Kidney glomerular epithelial cell (primary cell): ENCODE data around the gene FRZB.

Experiments used
- DNase-seq: peaks from one replicate; lab custom pipeline; 2025; lab: John Stamatoyannopoulos, UW

The FRZB gene

GRCh38 chr2:182784777-182785176, 81.7 kb downstream of the FRZB start:
- peak; percentile 33 for DNase-seq

GRCh38 chr2:182784058-182784706, 82.3 kb downstream of the FRZB start:
- DNase-seq = no peak
